NT2/D1 (cell line): ENCODE results near the gene N4BP3.
"Not testable (repeated sequence)": the region's sequence is repeated elsewhere in the genome, so short reads cannot be mapped to it uniquely, and the experiment has no call there.

Source experiments
- DNase-seq: peaks from one replicate; pipeline ENCODE4 v3.0.0-alpha.2; 2011; ENCODE audit warnings: low read depth, low spot score
- H3K27me3 ChIP-seq: 2 replicates; pipeline ENCODE4 v1.6.0; 2011; ENCODE audit warnings: mild to moderate bottlenecking; ENCODE audit not compliant: insufficient read length, insufficient read depth
- H3K36me3 ChIP-seq: 2 replicates; pipeline ENCODE4 v1.6.1; 2011; ENCODE audit warnings: mild to moderate bottlenecking, low read length, mixed read lengths; ENCODE audit not compliant: insufficient read depth, insufficient read length
- H3K4me1 ChIP-seq: 2 replicates; pipeline ENCODE4 v1.5.1; 2011; ENCODE audit not compliant: insufficient read depth, insufficient read length
- H3K4me3 ChIP-seq: 2 replicates; pipeline ENCODE4 v1.5.1; 2011; ENCODE audit warnings: low read depth; ENCODE audit not compliant: insufficient read length
- H3K9ac ChIP-seq: 2 replicates; pipeline ENCODE4 v1.6.0; 2011; ENCODE audit warnings: low read depth; ENCODE audit not compliant: insufficient read length
- H3K9me3 ChIP-seq: 2 replicates; pipeline ENCODE4 v1.5.1; 2011; ENCODE audit warnings: mild to moderate bottlenecking, low read length; ENCODE audit not compliant: insufficient read depth
- SUZ12 ChIP-seq: IDR thresholded peaks from 2 replicates; pipeline ENCODE4 v1.6.1; 2011; ENCODE audit not compliant: insufficient read length, insufficient read depth; ENCODE audit errors: extremely low read depth
- YY1 ChIP-seq: IDR thresholded peaks from 2 replicates; pipeline ENCODE4 v1.6.1; 2011; ENCODE audit not compliant: insufficient read length, insufficient read depth
- ZNF274 ChIP-seq: IDR thresholded peaks from 2 replicates; pipeline ENCODE4 v1.6.1; 2011; ENCODE audit warnings: mild to moderate bottlenecking, low read depth, low read length

The N4BP3 gene

DNA sequence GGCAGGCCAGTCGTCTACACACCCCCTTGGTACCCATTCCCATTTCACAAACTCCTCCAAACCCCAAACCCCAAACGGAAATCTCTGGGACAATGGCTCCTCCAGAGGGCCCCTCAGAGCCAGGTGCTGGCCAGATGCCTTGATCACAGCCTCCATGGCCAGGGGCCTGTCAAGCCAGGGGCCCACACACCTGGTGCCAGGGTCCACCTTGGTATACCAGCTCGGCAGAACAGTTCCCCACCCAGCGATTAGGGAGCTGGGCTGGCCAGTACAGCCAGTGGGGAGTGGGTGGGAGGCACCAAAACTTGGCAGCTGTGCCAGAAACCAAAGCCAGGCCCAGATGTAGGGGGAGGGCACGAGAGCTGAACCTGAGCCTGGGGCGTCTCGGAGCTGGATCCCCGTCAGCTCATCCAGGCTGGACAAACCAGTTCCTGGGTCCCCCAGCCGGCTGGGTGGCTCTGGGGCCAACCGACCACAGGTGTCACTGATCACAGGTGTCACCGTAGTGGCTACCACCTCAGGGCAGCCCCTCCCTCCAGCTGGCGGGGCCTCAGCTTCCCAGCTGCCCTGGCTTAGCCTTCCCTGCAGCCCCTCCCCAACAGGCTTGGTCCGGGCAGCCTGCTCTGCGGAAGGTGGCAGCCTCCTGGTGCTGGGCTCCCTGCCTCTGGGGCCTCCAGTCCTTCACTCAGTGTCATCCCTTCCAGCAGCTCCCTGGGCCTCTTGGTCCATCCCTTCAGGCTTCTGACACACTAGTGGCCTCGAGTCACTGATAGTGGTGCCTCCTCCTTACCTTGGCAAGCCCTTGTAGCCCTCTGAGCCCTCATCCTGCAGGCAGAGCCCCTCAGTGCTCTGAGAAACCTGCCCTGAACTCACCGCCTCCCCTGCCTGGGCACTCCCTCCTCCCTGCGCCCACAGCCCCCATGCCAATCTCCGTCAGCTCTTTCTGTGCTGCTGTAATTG, 10.9 kb downstream of the N4BP3 start:
- no peaks in the 10 kb centered on the region for H3K9me3 ChIP-seq
- H3K4me1 ChIP-seq, result peaks cover 42% of the 10 kb centered on the region
- no peak for DNase-seq
- H3K9ac ChIP-seq, result peak overlapping the region; percentile 9
- H3K27me3 ChIP-seq, result no peaks in the 10 kb centered on the region
- no peak overlapping the region for H3K4me3 ChIP-seq
- peaks cover 53% of the 10 kb centered on the region for H3K36me3 ChIP-seq
- TF ChIP-seq YY1, result no peak
- TF ChIP-seq ZNF274, result no peak
- no peak for TF ChIP-seq SUZ12

DNA sequence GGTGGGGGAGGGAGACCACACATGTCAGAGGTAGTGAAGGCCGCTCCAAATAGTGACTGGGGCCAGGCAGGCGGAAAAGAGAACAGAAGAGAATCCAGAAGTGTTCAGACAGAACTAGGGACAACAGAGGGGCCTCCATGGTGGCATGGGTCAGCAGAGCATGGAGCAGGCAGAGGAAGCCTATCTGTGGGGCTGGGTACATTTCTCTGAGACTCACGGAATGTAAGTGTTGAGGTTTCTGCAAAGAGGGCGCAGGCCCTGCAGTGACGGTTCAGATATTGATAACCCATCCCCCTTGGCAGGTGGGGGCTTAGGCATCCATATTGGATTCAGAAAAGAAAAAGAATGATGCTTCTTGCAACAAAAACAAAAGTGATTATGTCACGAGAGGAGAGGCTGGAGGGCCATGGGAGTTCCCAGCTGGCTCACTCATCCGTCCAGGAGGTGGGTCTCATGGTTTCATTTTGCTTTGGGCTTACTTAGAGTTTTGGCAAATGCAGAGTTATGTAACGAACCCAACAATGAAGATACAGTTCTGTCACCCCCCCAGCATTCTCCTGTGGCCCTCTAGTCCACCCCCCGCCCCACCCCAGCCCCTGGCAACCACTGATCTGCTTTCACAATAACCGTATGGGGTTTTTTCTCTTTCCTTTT, 12.0 kb downstream of the N4BP3 start:
- Histone ChIP-seq H3K9ac (no peak overlapping the region), H3K36me3 (peaks cover 44% of the 10 kb centered on the region), H3K4me3 (no peak overlapping the region), H3K9me3 (no peaks in the 10 kb centered on the region), H3K27me3 (no peaks in the 10 kb centered on the region), H3K4me1 (peaks cover 42% of the 10 kb centered on the region)
- no peak for DNase-seq
- TF ChIP-seq YY1 (no peak), SUZ12 (no peak), ZNF274 (no peak)

DNA sequence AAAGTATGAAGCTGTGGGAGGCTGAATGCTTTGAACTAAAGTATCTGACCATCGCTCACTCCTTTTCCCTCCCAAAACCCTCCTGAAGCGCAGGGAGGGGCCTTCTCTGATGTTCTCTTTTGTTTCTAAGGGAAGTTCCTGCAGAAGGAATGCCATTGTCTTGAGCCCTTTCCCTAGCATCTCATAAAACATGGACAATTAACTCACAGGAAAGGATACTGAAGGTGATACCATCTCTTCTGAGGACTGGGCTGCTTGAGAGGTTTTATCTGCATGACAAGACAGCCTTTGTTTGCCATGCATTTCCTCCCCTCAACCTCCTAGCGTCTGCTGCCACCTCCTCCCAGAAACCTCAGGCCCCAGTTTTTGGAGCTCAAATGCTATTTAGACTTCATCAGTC, 13.2 kb downstream of the N4BP3 start:
- Histone ChIP-seq H3K4me1 (peaks cover 33% of the 10 kb centered on the region), H3K9me3 (no peaks in the 10 kb centered on the region), H3K9ac (no peak overlapping the region), H3K4me3 (no peak overlapping the region), H3K36me3 (peaks cover 33% of the 10 kb centered on the region), H3K27me3 (no peaks in the 10 kb centered on the region)
- DNase-seq, result peak; percentile 89
- no peak for TF ChIP-seq YY1
- no peak for TF ChIP-seq SUZ12
- TF ChIP-seq ZNF274, result no peak

DNA sequence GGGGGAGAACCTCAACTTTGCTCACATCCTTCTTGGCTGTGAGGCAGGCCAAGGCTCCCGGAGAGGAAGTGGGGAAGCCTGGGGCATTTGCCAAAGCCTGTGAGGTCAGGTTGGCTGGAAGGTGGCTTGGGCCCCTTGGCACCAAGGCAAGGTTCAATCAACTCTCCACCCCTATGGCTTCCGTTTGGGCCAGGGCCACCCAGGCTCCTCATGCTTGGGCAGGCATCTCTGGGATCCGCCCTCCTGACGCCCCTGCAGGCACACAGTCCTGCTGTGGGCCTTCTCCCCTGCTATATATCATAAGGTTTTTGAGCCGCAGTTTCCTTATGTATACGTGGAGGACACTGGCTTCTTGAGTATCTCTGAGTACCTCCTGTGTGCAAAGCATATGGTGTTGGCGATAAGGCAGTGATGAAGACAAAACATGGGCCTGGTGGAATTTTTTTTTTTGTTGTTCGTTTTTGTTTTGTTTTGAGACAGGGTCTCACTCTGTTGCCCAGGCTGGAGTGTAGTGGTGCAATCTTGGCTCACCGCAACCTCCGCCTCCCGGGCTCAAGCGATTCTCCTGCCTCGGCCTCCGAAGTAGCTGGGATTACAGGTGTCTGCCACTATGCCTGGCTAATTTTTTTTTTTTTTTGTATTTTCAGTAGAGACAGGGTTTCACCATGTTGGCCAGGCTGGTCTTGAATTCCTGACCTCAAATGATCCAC, 14.1 kb downstream of the N4BP3 start:
- H3K9me3 ChIP-seq, H3K4me3 ChIP-seq, H3K9ac ChIP-seq, H3K27me3 ChIP-seq, DNase-seq: not testable (repeated sequence)
- peaks cover 24% of the 10 kb centered on the region for H3K36me3 ChIP-seq
- peaks cover 28% of the 10 kb centered on the region for H3K4me1 ChIP-seq

DNA sequence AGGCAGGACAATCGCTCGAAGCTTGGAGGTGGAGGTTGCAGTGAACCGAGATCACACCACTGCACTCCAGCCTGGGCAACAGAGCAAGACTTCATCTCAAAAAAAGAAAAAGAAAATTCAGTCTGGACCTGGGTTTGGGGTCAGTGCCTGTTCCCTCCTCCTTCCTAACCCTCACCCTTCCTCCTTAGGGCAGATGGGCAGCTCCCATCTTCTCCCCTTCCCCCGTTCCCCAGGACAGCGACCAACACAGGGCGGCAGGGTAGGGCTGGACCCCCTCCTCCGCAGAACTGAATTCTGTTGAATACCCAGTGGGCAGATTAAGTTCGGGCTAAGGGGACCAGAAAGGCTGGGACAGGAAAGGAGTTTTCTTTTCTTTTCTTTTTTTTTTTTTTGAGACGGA, 16.0 kb downstream of the N4BP3 start:
- no peak overlapping the region for H3K4me3 ChIP-seq
- H3K4me1 ChIP-seq, result peaks cover 16% of the 10 kb centered on the region
- no peaks in the 10 kb centered on the region for H3K9me3 ChIP-seq
- no peaks in the 10 kb centered on the region for H3K27me3 ChIP-seq
- TF ChIP-seq ZNF274 (no peak), SUZ12 (no peak), YY1 (no peak)
- DNase-seq, result no peak
- H3K9ac ChIP-seq, result peak overlapping the region; percentile 64
- H3K36me3 ChIP-seq, result peaks cover 13% of the 10 kb centered on the region

DNA sequence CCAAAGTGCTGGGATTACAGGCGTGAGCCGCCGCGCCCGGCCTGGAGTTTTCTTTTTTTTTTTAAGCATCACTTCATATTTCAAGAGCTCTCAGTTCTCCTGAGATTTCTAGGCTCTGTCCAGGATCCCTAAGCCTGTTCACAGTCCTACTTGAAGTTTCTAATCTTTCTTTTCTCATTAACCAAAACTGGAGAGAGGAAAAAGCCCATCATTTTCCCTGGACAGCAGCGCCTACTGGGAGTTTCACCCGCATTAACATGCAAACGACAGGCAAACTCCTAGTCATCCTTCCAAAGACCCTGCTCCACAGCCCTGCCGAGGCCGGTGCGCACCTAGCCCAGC, 16.9 kb downstream of the N4BP3 start:
- not testable (repeated sequence) for DNase-seq, H3K36me3 ChIP-seq, H3K27me3 ChIP-seq, H3K4me1 ChIP-seq, H3K9me3 ChIP-seq
- Histone ChIP-seq H3K4me3 (peak overlapping the region; percentile 57), H3K9ac (peak overlapping the region; percentile 88)
